Neural progenitor cell (in vitro differentiated cells): ENCODE results near the gene LGALS8.

ENCODE experiments used
- CTCF ChIP-seq: fragments of 200-600 bp; sonication (generic); IDR thresholded peaks from 2 replicates; pipeline ENCODE4 v1.5.1; 2017; ENCODE audit warnings: antibody characterized with exemption, mild to moderate bottlenecking
- EZH2 ChIP-seq: fragments of 200-600 bp; sonication (generic); IDR thresholded peaks from 2 replicates; pipeline ENCODE4 v1.6.1; 2017; ENCODE audit warnings: antibody characterized with exemption, mild to moderate bottlenecking, moderate library complexity

DNA sequence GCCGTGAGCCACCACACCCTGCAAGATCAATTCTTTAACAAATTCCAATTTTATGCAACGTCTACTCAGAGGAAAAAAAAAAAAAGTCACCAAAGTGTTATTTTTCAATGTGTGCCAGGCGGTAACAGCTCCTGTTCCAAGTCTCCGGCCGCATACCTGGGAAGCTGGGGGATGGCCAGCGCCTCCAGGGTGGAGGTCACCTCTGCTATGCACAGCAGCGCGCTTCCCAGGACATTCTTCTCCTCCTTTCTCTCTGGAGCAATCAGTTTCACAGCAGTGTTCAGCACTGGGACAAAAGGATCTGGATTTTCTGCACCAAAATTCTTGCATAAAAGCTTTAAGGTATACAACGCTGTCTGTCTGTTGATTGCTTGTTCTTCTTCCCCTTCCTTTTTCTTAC is 34.3 kb downstream of the LGALS8 start:
- TF ChIP-seq CTCF = no peak
- no peak for TF ChIP-seq EZH2
